ACHN (cell line): Measurements from ENCODE around the gene RBCK1.

Experiments used
- DNase-seq: peaks from one replicate; pipeline ENCODE4 v3.0.0-alpha.2; 2015
- in situ Hi-C: cut with HindIII; loops from 2 replicates; pipeline ENCODE4 v1.10.0; 2017; ENCODE audit warnings: low sequenced_read_pairs, low pct_ligation_motif_present, low pct_unique_long_range_greater_than_20kb

RBCK1 gene

DNA sequence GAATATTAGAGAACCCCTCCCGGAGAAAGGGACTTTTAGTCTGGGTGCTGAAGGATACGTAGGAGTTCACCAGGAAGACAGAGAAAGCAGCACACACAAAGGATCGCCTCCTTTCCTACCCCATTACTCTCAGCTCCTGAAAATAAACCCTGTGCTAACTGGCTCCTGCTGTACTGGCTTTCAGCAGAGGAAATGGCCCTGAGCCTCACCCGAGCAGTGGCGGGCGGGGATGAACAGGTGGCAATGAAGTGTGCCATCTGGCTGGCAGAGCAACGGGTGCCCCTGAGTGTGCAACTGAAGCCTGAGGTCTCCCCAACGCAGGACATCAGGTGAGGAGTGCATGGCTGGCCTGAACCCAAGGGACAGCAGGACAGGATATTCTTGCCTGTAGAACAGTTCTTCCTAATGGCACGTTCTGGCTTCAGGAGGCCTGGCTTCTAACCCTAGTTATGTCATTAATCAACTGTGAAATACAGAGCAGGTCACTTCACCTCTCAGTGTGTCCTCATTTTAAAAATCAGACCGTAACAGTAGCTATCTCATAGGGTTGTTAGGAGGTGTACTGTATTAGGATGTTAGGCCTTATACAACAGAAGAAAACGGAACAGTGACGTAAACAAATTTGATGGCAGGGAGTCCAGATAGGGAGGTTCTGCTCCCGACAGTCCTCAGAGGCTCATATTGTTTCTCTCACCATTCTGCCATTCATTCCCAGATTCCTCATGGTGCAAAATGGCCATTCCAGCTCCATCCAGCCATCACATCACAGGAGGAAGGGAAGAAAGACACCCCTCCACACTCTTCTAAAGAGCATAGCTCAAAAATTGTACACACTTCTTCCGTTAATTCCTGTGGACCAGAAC, 1.8 kb downstream of the RBCK1 start:
- in situ Hi-C loops, result no loop called here
- no peak for DNase-seq

DNA sequence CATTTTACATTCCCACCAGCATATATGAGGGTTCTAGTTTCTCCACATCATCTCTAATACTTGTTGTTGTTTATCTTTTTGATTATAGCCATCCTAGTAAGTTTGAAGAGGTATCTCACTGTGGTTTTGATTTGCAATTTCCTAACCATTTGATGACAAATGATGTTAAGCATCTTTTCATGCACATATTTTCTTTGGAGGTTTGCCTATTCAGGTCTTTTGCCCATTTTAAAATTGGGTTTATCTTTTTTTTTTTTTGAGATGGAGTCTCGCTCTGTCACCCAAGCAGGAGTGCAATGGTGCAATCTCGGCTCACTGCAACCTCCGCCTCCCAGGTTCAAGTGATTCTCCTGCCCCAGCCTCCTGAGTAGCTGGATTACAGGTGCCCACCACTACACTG, 4.0 kb downstream of the RBCK1 start:
- in situ Hi-C loops, result no loop called here
- no peak for DNase-seq

DNA sequence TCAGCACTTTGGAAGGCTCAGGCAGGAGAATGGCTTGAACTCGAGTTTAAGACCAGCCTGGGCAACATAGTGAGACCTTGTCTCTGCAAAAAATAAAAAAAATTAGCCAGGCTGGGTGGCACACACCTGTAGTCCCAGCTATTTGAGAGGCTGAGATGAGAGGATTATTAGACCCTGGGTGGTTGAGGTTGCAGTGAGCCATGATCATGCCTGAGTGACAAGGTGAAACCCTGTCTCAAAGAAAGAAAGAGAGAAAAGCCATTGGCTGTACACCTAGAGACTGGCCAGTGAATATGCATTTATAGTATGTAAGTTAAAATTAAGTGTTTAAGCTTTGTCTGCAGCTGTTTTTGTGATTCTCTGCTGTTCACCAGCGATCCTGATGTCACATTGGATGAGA, 6.1 kb downstream of the RBCK1 start:
- DNase-seq, result no peak
- in situ Hi-C loops, result no loop called here

DNA sequence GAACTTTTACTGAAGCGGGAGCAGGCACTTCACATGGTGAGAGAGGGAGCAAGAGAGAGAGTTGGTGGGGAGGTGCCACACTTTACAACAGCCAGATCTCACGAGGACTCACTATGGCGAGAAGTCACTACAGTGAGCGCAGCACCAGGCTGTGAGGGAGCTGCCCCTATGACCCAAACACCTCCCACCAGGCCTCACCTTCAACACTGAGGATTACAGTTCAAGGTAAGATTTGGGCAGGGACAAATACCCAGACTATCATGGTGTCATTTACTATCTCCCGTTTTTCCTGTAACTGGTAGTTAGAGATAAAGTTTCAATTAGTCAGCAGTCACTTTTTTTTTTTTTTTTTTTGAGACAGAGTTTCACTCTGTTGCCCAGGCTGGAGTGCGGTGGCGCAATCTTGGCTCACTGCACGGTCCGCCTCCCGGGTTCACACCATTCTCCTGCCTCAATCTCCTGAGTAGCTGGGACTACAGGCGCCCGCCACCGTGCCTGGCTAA, 7.8 kb downstream of the RBCK1 start:
- in situ Hi-C loops, result no loop called here
- no peak for DNase-seq

DNA sequence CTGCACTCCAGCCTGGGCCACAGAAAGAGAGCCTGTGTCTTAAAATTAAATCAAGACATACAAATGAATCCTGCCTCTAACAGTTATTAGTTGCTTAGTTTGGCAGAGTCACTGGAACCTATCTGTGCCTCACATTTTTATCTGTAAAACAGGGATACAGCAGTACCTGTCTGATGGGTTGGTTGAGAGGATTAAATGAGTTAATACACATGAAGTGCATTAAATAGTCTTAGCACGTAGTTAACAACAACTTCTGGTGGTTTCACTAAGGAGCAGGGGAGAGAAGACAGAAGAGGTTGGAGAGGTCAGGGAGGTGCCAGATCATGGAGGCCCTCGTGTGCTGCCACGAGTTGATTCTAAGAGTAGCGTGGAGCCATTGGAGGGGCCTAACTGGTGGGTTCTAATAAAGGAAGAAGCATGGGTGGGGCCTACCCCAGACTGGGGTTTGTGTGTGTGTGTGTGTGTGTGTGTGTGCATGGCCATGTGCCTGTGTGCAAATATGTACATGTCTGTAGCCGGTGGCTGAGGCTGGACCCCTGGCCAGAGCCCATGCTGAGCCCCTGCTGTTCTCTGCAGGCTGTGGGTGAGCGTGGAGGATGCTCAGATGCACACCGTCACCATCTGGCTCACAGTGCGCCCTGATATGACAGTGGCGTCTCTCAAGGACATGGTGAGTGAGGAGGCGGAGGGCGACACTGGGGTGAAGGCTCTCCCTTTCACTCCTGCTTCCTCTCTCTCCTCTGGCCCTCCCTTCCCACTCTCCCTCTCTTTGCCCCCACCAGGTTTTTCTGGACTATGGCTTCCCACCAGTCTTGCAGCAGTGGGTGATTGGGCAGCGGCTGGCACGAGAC, 9.1 kb downstream of the RBCK1 start:
- in situ Hi-C loops, result no loop called here
- DNase-seq, result no peak

DNA sequence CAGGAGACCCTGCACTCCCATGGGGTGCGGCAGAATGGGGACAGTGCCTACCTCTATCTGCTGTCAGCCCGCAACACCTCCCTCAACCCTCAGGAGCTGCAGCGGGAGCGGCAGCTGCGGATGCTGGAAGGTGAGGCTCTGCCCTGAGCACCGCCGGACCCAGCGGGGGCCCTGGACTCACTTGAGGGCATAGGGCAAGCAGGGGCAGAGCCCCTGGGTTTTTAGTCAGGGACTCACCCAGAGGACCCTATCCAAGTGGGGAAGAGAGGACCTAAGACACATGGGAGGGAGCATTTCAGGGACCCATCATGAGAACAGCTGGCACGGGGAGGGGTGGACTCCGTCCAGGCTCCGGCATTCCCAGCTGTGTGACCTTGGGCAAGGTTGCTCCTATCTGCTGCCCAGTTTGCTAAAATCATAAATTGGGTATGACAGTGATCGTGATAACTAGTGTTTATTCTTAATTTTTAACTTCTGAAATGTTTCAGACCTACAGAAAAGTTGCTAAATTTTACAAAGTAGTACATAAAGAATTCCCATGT, 9.8 kb downstream of the RBCK1 start:
- no peak for DNase-seq
- in situ Hi-C loops, result no loop called here

DNA sequence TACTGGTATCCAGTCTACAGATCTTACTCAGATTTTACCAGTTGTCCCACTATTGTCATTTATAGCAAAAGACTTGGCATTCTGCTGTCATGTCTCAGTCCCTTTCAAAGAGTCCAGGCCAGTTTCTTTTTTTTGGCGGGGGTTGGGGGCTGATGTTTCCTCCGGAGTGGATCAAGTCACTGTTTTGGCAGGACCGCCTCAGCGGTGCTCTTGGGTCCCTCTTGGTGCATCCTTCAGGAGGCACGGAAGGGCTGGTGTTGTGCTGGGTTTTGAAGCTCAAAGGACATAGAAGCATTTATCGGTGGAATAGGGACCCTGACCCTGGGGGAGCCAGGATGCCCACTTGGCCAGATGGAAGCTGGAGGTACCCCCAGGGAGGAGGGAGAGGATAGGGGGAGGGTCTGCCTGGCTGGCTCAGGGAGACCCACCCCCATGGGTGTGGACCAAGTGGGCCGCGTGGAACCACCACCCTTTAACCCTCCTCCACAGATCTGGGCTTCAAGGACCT, 10.8 kb downstream of the RBCK1 start:
- no peak for DNase-seq
- in situ Hi-C loops, result no loop called here

DNA sequence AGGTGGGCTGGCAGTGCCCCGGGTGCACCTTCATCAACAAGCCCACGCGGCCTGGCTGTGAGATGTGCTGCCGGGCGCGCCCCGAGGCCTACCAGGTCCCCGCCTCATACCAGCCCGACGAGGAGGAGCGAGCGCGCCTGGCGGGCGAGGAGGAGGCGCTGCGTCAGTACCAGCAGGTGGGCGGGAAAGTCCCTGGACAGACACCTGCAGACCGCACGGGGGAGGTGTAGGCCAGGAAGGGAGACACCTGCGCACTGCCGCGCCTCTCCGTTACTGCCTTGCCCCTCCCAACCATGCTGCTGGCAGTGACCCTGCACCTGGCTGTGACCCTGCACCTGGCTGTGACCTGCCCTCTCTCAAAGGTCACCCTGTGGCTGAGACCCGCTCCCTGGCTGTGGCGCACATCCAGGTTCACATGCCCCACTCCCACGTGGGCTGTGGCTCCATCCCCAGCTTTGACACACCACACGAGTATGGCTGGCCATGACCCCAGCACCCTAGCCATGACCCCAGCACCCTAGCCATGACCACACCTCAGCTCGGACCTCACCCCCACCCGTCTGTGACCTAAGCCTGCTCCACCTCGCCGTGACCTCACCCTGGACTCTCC, 11.6 kb downstream of the RBCK1 start:
- DNase-seq, result no peak
- in situ Hi-C loops, result no loop called here

DNA sequence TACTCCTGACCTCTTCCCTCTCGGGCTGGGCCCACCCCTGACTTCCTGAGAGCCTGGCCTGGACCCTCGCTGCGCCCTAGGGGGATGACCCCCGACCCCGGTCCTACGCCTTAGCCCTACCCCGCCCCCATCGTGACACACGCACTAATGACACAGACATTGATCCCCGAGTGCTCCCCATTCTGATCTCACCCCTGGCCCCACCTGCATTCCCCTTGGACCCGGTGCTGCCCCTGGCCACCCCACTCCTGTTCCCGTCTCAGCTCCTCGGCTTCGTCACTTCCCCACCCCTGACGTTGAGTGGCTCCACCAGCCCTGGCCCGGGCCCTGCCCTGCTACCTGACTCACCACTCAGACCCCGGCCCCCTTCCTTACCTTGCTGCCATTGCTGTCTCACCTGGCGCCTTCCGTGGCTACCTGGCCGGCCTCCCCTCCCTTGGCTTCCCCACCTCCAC, 12.1 kb downstream of the RBCK1 start:
- DNase-seq, result no peak
- in situ Hi-C loops, result no loop called here

DNA sequence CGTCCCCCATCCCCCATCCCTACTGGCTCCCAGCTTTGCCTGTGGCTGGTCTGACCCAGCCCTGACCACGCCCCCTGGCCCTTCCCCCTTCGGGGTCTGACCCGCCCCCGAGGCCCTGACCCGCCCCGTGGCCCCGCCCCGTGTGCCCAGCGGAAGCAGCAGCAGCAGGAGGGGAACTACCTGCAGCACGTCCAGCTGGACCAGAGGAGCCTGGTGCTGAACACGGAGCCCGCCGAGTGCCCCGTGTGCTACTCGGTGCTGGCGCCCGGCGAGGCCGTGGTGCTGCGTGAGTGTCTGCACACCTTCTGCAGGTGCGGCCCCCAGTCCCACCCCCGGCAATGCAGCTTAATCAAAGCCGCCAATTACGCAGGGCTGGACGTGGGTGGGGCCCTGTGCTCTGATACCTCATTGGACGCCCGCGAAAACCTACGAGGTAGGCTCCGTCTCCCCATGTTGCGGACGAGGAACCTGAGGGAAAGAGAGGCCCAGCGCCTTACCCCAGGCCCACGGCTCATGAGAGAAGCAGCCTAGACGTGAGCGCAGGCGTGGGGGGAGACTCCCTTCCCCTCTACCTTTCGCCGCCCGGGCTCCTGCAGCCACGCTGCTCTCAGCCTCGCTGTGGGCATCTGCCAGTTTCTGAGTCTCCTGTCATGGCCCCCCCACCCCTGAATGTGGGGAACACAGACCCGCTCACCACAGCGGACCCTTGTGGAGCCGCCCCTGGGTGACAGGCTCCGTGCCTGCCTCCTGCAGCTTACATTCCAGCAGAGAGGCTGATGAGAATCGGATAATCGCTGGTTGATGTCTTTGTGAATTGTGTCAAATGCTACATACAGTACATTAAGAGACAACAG, 12.8 kb downstream of the RBCK1 start:
- in situ Hi-C loops, result no loop called here
- no peak for DNase-seq

DNA sequence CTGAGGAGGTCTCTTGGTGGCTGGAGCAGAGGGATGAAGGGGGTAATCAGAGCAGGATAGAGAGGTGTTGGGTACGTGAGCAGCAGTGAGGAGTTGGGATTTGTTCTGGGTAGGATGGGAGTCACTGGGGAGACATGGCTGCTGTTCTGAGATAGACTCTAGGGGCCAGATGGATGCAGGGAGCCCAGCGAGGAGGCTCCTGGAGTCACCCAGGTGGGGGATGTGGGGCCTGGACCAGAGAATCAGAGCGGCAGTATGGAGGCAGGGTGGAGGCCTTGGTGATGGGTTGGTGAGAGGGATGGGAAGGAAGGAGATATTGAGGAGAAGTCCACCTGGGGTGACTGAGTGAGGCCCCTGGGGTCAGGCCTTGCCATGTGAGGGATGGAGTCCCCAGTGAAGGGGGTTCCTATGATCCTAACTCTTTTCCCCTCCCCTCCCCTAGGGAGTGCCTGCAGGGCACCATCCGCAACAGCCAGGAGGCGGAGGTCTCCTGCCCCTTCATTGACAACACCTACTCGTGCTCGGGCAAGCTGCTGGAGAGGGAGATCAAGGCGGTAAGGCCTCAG, 13.7 kb downstream of the RBCK1 start:
- in situ Hi-C loops, result no loop called here
- DNase-seq, result no peak

DNA sequence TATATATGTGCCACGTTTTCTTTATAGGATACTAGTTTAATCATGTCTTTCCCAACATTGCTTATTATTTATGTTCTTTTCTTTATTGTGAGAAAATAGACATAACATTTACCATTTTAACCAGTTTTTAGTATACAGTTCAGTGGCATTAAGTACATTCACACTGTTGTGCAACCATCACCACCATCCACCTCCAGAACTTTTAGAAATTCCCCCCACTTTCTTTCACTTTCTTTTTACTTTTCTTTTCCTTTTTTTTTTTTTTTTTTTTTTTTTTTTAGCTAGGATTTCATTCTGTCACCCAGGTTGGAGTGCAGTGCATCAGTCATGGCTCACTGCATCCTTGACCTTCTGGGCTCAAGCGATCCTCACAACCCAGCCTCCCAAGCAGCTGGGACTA, 18.5 kb downstream of the RBCK1 start:
- DNase-seq, result no peak
- in situ Hi-C loops, result no loop called here

DNA sequence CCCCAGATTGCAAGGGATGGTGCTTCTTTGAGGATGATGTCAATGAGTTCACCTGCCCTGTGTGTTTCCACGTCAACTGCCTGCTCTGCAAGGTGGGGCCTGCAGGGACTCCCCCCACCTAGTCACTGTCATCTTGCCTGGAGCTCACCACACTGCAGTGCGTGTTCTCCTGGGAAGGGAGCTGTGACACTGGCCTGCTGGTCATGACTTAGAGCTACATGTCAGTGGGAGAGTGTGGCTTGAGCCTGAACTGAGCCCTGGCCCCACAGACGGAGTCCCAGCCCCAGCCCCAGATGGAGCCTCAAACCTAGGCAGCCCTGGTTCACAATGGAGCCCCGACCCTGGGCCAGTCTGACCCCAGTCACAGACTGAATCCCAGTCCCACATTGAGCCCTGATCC, 19.3 kb downstream of the RBCK1 start:
- no peak for DNase-seq
- in situ Hi-C loops, result no loop called here

DNA sequence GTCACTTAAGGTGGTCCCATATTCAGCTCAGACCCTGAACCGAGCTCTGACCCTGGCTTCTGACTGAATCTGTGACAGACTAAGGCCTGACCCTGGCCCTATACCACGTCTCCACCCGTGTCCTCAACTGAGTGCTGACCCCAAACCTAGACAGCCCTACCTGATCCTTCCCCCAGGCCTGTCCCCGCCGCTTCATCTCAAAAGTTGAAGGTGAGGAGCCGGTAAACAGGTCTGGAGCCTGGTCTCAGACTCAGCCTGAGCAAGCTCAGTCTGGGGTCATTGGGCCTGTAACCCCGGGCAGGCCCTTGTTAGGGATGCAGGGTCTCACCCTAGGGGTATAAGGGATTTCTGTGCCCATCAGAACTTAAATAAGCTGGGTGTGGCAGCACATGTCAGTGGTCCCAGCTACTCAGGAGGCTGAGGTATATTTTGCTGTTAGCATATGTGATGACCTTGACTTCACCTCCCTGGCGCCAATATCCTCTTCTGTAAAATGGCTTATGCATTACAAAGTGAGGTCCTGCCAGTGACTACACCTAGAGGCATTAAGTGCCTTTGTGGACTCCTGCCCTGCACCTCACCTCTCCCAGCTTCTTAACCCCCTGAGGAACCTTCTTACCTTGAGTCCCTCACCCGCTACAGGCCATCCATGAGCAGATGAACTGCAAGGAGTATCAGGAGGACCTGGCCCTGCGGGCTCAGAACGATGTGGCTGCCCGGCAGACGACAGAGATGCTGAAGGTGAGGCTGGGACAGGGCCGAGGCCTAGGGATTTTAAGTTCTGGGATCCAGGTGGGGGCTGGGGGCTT, 20.0 kb downstream of the RBCK1 start:
- in situ Hi-C loops, result no loop called here
- DNase-seq, result no peak

DNA sequence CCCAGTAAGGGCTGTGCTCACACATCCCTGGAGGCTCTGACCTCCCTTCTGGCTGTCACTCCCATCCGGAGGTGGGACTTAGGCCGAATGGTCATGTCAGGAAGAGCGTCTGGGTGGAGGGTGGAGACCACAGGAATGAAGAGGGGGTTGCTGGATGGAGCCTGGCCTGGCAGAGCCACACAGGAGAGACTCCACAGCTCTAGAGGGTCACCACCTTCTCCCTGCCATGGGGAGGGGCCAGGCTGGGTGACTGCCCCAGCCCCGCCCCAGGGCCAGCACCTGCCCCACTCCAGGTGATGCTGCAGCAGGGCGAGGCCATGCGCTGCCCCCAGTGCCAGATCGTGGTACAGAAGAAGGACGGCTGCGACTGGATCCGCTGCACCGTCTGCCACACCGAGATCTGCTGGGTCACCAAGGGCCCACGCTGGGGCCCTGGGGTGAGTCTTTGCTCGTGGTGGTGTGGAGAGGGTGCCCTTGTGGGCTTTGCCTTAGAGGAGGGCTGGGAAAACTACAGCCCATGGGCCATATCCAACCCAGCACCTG, 20.6 kb downstream of the RBCK1 start:
- in situ Hi-C loops, result no loop called here
- no peak for DNase-seq

DNA sequence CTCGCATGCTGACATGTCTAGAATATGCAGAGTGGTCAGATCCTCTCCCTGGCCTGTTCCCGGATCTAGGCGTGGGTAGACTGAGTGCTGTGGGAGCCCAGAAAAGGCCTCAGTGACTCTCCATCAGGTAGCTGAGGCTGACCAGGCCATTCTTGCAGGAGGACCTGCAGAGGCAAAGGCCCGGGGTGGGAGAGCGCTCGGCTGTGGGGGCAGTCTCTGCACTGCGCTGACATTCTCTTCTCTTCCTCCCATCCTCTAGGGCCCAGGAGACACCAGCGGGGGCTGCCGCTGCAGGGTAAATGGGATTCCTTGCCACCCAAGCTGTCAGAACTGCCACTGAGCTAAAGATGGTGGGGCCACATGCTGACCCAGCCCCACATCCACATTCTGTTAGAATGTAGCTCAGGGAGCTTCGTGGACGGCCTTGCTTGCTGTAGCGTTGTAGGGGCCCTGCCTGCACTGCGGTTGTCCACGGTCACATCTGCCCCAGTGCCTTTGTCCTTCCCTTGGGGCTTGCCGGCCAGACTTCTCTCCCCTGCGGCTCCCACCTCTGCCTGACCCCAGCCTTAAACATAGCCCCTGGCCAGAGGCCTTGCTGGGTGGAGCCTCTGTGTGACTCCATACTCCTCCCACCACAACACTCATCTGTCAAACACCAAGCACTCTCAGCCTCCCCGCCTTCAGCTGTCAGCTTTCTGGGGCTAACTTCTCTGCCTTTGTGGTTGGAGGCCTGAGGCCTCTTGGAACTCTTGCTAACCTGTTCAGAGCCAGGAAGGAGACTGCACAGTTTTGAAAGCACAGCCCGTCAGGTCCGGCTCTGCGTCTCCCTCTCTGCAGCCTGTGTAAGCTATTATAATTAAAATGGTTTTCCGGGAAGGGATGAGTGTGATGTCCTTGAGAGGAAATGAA, 22.2 kb downstream of the RBCK1 start:
- DNase-seq, result no peak
- in situ Hi-C loops, result no loop called here
